Lung (tissue), 12 donors: Measurements from ENCODE around the gene TM2D1. TPM values are rescaled to one million over a fixed set of nuclear protein-coding genes. Genes with fewer than 3 reads are reported as not detected.

Experiments
- ATAC-seq: fragments of 200-7000 bp; cut with Tn5 transposase; one replicate; pipeline ENCODE4 v1.9.1; 2020; ENCODE audit warnings: moderate number of reproducible peaks; ENCODE audit not compliant: insufficient read depth, low FRiP score
- DNase-seq, 3 donors: peaks; one replicate each; pipeline ENCODE4 v3.0.0-alpha.2; 2013 to 2017
- H3K27ac ChIP-seq, 2 donors: one replicate each; pipeline ENCODE4 v1.5.1; 2013; ENCODE audit warnings: mild to moderate bottlenecking in 2 of 2, moderate library complexity in 2 of 2, control low read depth in 1 of 2, inconsistent platforms in 1 of 2, low read depth in 1 of 2, low read length in 1 of 2
- H3K27me3 ChIP-seq, 3 donors: one replicate each; pipeline ENCODE4 v1.5.1; 2013; ENCODE audit warnings: low read length in 2 of 3; ENCODE audit not compliant: control insufficient read depth in 3 of 3, insufficient read depth in 3 of 3
- H3K36me3 ChIP-seq, 4 donors: one replicate each; pipeline ENCODE4 v1.5.1; 2013; ENCODE audit warnings: low read length in 4 of 4, mild to moderate bottlenecking in 1 of 4, moderate library complexity in 1 of 4; ENCODE audit not compliant: control insufficient read depth in 4 of 4, insufficient read depth in 4 of 4
- H3K4me1 ChIP-seq, 5 donors: one replicate each; pipeline ENCODE4 v1.5.1; 2013; ENCODE audit warnings: low read length in 5 of 5, mild to moderate bottlenecking in 2 of 5, moderate library complexity in 1 of 5; ENCODE audit not compliant: control insufficient read depth in 5 of 5, insufficient read depth in 5 of 5
- H3K4me3 ChIP-seq: one replicate; pipeline ENCODE4 v1.5.1; 2013; ENCODE audit warnings: mild to moderate bottlenecking, control low read depth, moderate library complexity
- H3K9ac ChIP-seq, 2 donors: one replicate each; pipeline ENCODE4 v1.5.1; 2013; ENCODE audit warnings: low read length in 2 of 2, control low read depth in 1 of 2; ENCODE audit not compliant: insufficient read depth in 1 of 2
- H3K9me3 ChIP-seq, 4 donors: one replicate each; pipeline ENCODE4 v1.5.1; 2013; ENCODE audit warnings: low read length in 3 of 4, mild to moderate bottlenecking in 1 of 4, moderate library complexity in 1 of 4; ENCODE audit not compliant: control insufficient read depth in 4 of 4, insufficient read depth in 3 of 4
- CTCF ChIP-seq: IDR thresholded peaks from 2 replicates; pipeline ENCODE4 v1.5.1; 2012; ENCODE audit warnings: mild to moderate bottlenecking; ENCODE audit errors: control extremely low read depth, extremely low read depth
- WGBS, 2 donors: extraction: QIAGEN DNeasy Blood & Tissue Kit; methylation state at CpG; one replicate each; pipeline ENCODE4 v1.1.7; 2013; 5-methylcytosine and 5-hydroxymethylcytosine counted together
- polyA plus RNA-seq, 2 donors: library from polyadenylated mRNA; stranded (reverse); fragments of 200-250 nt; gene quantifications; one replicate each; pipeline ENCODE4 v1.2.1, GENCODE V29; 2013
- total RNA-seq, 2 donors: library from RNA; depleted of rRNA in 1 of 2; stranded (reverse); fragments of >200 nt in 1 of 2; gene quantifications; one replicate each; pipeline ENCODE4 v1.2.1, GENCODE V29; 2014 to 2021
- donor health status: control.
- donor health status: control.
- donor health status: Bipolar disorder and iron deficiency.
- donor health status: healthy.
- donor health status: DM: yes; HTN: yes; CAD: no.

Gene TM2D1
- total and polyA plus RNA-seq, 4 donors, result 15.8 to 94.3 (median 33.7) TPM

GRCh38 chr1:61692155-61692800 is 32.7 kb downstream of the TM2D1 start:
- Histone ChIP-seq H3K36me3 (peaks cover 0 to 10% (median 4%) of the 10 kb centered on the region in 4 donors), H3K9me3 (no peaks in the 10 kb centered on the region), H3K27me3 (no peaks in the 10 kb centered on the region), H3K9ac (no peak overlapping the region), H3K4me1 (no peaks in the 10 kb centered on the region), H3K4me3 (no peak overlapping the region), H3K27ac (no peak overlapping the region)
- ATAC-seq, result no peak
- TF ChIP-seq CTCF, result no peak
- no peak for DNase-seq
- WGBS, 2 donors, result 70 to 89% methylated on average over 3 of the region's 3 CpGs

GRCh38 chr1:61687901-61688300 is 37.0 kb downstream of the TM2D1 start:
- 88 to 89% methylated on average over 1 of the region's 1 CpG for WGBS, 2 donors
- Histone ChIP-seq H3K9me3 (no peaks in the 10 kb centered on the region), H3K27ac (no peak overlapping the region), H3K4me3 (no peak overlapping the region), H3K36me3 (peaks cover 0 to 13% (median 9%) of the 10 kb centered on the region in 4 donors), H3K9ac (no peak overlapping the region), H3K27me3 (no peaks in the 10 kb centered on the region), H3K4me1 (no peaks in the 10 kb centered on the region)
- no peak for ATAC-seq
- DNase-seq, result no peak
- TF ChIP-seq CTCF, result no peak

- H3K36me3 ChIP-seq, result peaks cover 6 to 21% (median 12%) of the 10 kb centered on the region in 4 donors
- 75 to 94% methylated on average over 3 of the region's 3 CpGs for whole genome bisulfite sequencing, 2 donors
Measured at GRCh38 chr1:61682891-61683290, 42.0 kb downstream of the TM2D1 start.

More at GRCh38 chr1:61682891-61683290, 42.0 kb downstream of the TM2D1 start:
- TF ChIP-seq CTCF, result no peak
- Histone ChIP-seq H3K4me3 (no peak overlapping the region), H3K9me3 (no peaks in the 10 kb centered on the region), H3K27me3 (no peaks in the 10 kb centered on the region), H3K9ac (no peak overlapping the region), H3K4me1 (no peaks in the 10 kb centered on the region), H3K27ac (no peak overlapping the region)
- ATAC-seq (no peak), DNase-seq (no peak)
